CD14-positive monocyte (primary cell): Measurements from ENCODE around the gene RAPGEF1. TPM values are rescaled to one million over a fixed set of nuclear protein-coding genes. Genes with fewer than 3 reads are reported as not detected.

Experiments
- DNase-seq, 3 donors: peaks; one replicate each; pipeline ENCODE4 v3.0.0-alpha.2; 2011 to 2022
- H2AFZ ChIP-seq: 2 replicates; pipeline ENCODE4 v1.6.0; 2012; ENCODE audit warnings: mild to moderate bottlenecking, low read depth, low read length, inconsistent platforms; ENCODE audit not compliant: insufficient read depth, poor library complexity, severe bottlenecking
- H3K27ac ChIP-seq, 2 donors: 1 replicate in 1 of 2; 2 replicates in 1 of 2; pipeline ENCODE4 v1.5.1; 2012 to 2013; ENCODE audit warnings: low read length in 2 of 2, control low read depth in 1 of 2, inconsistent platforms in 1 of 2, low read depth in 1 of 2, mild to moderate bottlenecking in 1 of 2
- H3K27me3 ChIP-seq, 2 donors: one replicate each; pipeline versions ENCODE4 v1.6.0 to v1.6.1; 2011 to 2013; ENCODE audit warnings: low read length in 2 of 2; ENCODE audit not compliant: control insufficient read depth in 2 of 2, insufficient read depth in 2 of 2
- H3K36me3 ChIP-seq, 2 donors: replicated peaks in 1 of 2; 1 replicate in 1 of 2; 2 replicates in 1 of 2; pipeline versions ENCODE4 v1.5.1 to v1.6.1; 2012 to 2013; ENCODE audit warnings: low read length in 2 of 2, control low read depth in 1 of 2, inconsistent platforms in 1 of 2, mild to moderate bottlenecking in 1 of 2; ENCODE audit not compliant: insufficient read depth in 2 of 2, control insufficient read depth in 1 of 2
- H3K4me1 ChIP-seq, 2 donors: 1 replicate in 1 of 2; 2 replicates in 1 of 2; pipeline versions ENCODE4 v1.5.1 to v1.6.1; 2012 to 2013; ENCODE audit warnings: low read length in 2 of 2, control low read depth in 1 of 2, inconsistent platforms in 1 of 2, mild to moderate bottlenecking in 1 of 2, moderate library complexity in 1 of 2; ENCODE audit not compliant: insufficient read depth in 2 of 2, control insufficient read depth in 1 of 2
- H3K4me2 ChIP-seq: replicated peaks from 2 replicates; pipeline ENCODE3; 2012; ENCODE audit warnings: low read length, moderate library complexity, mild to moderate bottlenecking; ENCODE audit not compliant: poor library complexity, severe bottlenecking; ENCODE audit errors: extremely low read depth
- H3K4me3 ChIP-seq, 3 experiments: fragments of 200-600 bp in 1 of 3; sonication (generic) in 1 of 3; replicated peaks in 1 of 3; 1 replicate in 2 of 3; 2 replicates in 1 of 3; pipeline ENCODE4 v1.5.1; 2011 to 2013; ENCODE audit warnings: low read length in 3 of 3, mild to moderate bottlenecking in 3 of 3, control low read depth in 2 of 3, low read depth in 2 of 3, inconsistent platforms in 1 of 3, moderate library complexity in 1 of 3
- H3K79me2 ChIP-seq: 2 replicates; pipeline ENCODE4 v1.6.0; 2012; ENCODE audit warnings: mild to moderate bottlenecking, control low read depth, inconsistent platforms, low read length, moderate library complexity; ENCODE audit not compliant: insufficient read depth
- H3K9ac ChIP-seq: 2 replicates; pipeline ENCODE4 v1.6.0; 2017; ENCODE audit warnings: low read length, mild to moderate bottlenecking; ENCODE audit not compliant: insufficient read depth, poor library complexity, severe bottlenecking
- H3K9me3 ChIP-seq, 2 donors: replicated peaks in 1 of 2; 1 replicate in 1 of 2; 2 replicates in 1 of 2; pipeline versions ENCODE4 v1.5.1 to v1.6.1; 2012 to 2013; ENCODE audit warnings: low read length in 2 of 2, control low read depth in 1 of 2; ENCODE audit not compliant: control insufficient read depth in 1 of 2, insufficient read depth in 1 of 2
- H4K20me1 ChIP-seq: 2 replicates; pipeline ENCODE4 v1.6.0; 2012; ENCODE audit warnings: mild to moderate bottlenecking, low read length, control low read depth, moderate library complexity; ENCODE audit not compliant: insufficient read depth
- H3K27ac Mint-ChIP-seq, 7 donors: one replicate each; pipeline ENCODE4 v1.8.0; 2020; ENCODE audit warnings: mild to moderate bottlenecking in 7 of 7, mixed read lengths in 7 of 7, moderate library complexity in 6 of 7, inconsistent platforms in 2 of 7
- H3K27me3 Mint-ChIP-seq, 3 donors: one replicate each; pipeline ENCODE4 v1.8.0; 2021 to 2022; ENCODE audit warnings: low read depth in 3 of 3, mild to moderate bottlenecking in 3 of 3, mixed read lengths in 3 of 3, moderate library complexity in 3 of 3, inconsistent platforms in 1 of 3
- H3K36me3 Mint-ChIP-seq, 2 donors: one replicate each; pipeline ENCODE4 v1.8.0; 2020; ENCODE audit warnings: mixed read lengths in 2 of 2, inconsistent platforms in 1 of 2, mild to moderate bottlenecking in 1 of 2
- H3K4me1 Mint-ChIP-seq: one replicate; pipeline ENCODE4 v1.8.0; 2020; ENCODE audit warnings: mild to moderate bottlenecking, mixed read lengths
- H3K4me3 Mint-ChIP-seq, 2 donors: one replicate each; pipeline ENCODE4 v1.8.0; 2020; ENCODE audit warnings: mild to moderate bottlenecking in 2 of 2, mixed read lengths in 2 of 2, moderate library complexity in 1 of 2
- H3K9me3 Mint-ChIP-seq, 7 donors: one replicate each; pipeline ENCODE4 v1.8.0; 2020 to 2022; ENCODE audit warnings: mixed read lengths in 7 of 7, mild to moderate bottlenecking in 6 of 7, moderate library complexity in 6 of 7, inconsistent platforms in 2 of 7
- WGBS: methylation state at CpG from one replicate; pipeline ENCODE4 v1.1.5; 2013; ENCODE audit warnings: missing lambda C conversion rate; ENCODE audit not compliant: insufficient coverage; 5-methylcytosine and 5-hydroxymethylcytosine counted together
- intact Hi-C, 2 donors: fragments of 100-400 bp; cut with micrococcal nuclease; formaldehyde crosslinking; loops; one replicate each; pipeline versions ENCODE4 v1.15.0 to v1.15.1; 2023
- polyA plus RNA-seq, 3 donors: library from polyadenylated mRNA; depleted of rRNA in 1 of 3; unstranded in 2 of 3; stranded (reverse) in 1 of 3; fragments of 300-500 nt in 2 of 3; fragments of >200 nt in 1 of 3; fragmentation: Illumina TruSeq in 2 of 3; gene quantifications; 1 replicate in 2 of 3; 2 replicates in 1 of 3; pipeline ENCODE4 v1.2.3, GENCODE V29; 2012 to 2021
- TF ChIP-seq, protein P1 (sequence below): fragments of 200-600 bp; IDR thresholded peaks from one replicate; pipeline ENCODE4 v1.8.0; 2022; ENCODE audit warnings: antibody characterized with exemption, mild to moderate bottlenecking

The RAPGEF1 gene
- polyA plus RNA-seq, 3 donors, result 1.7 to 71.7 (median 3.0) TPM

DNA sequence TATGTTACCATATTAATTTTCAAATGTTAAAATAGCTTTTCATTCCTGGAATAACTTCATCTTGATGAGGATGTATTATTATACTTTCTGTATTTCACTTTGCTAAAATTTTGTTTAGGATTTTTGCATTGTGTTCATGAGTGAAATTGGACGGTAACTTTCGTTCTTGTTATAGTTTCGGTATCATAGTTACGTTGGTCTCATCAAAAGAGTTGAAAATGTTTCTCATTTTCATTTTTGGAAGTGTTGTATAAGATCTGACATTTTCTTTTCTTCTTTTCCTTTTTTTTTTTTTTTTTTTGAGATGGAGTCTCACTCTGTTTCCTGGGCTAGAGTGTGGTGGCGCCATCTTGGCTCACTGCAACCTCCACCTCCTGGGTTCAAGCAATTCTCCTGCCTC is 174.5 kb downstream of the RAPGEF1 start:
- WGBS, result no CpG with 5 or more reads among the region's 5 CpGs
- TF ChIP-seq, protein P1, sequence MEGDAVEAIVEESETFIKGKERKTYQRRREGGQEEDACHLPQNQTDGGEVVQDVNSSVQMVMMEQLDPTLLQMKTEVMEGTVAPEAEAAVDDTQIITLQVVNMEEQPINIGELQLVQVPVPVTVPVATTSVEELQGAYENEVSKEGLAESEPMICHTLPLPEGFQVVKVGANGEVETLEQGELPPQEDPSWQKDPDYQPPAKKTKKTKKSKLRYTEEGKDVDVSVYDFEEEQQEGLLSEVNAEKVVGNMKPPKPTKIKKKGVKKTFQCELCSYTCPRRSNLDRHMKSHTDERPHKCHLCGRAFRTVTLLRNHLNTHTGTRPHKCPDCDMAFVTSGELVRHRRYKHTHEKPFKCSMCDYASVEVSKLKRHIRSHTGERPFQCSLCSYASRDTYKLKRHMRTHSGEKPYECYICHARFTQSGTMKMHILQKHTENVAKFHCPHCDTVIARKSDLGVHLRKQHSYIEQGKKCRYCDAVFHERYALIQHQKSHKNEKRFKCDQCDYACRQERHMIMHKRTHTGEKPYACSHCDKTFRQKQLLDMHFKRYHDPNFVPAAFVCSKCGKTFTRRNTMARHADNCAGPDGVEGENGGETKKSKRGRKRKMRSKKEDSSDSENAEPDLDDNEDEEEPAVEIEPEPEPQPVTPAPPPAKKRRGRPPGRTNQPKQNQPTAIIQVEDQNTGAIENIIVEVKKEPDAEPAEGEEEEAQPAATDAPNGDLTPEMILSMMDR, result no peak
- Histone ChIP-seq H3K36me3 (peaks cover 0 to 9% of the 10 kb centered on the region in 2 donors), H3K9ac (no peak overlapping the region), H3K27me3 (no peaks in the 10 kb centered on the region), H2AFZ (no peak overlapping the region), H3K9me3 (peaks cover 5 to 7% of the 10 kb centered on the region in 2 donors), H3K4me2 (no peak overlapping the region), H3K79me2 (no peaks in the 10 kb centered on the region), H3K27ac (no peak overlapping the region), H3K4me3 (no peak overlapping the region), H4K20me1 (no peaks in the 10 kb centered on the region), H3K4me1 (no peaks in the 10 kb centered on the region)
- intact Hi-C loops, result no loop called here
- Mint-ChIP-seq H3K9me3 (peaks cover 7 to 29% (median 15%) of the 10 kb centered on the region in 7 donors), H3K27me3 (peaks cover 0 to 3% (median 0%) of the 10 kb centered on the region in 3 donors), H3K4me1 (no peaks in the 10 kb centered on the region), H3K4me3 (no peak overlapping the region), H3K27ac (no peak overlapping the region), H3K36me3 (peaks cover 14 to 26% of the 10 kb centered on the region in 2 donors)
- no peak for DNase-seq

DNA sequence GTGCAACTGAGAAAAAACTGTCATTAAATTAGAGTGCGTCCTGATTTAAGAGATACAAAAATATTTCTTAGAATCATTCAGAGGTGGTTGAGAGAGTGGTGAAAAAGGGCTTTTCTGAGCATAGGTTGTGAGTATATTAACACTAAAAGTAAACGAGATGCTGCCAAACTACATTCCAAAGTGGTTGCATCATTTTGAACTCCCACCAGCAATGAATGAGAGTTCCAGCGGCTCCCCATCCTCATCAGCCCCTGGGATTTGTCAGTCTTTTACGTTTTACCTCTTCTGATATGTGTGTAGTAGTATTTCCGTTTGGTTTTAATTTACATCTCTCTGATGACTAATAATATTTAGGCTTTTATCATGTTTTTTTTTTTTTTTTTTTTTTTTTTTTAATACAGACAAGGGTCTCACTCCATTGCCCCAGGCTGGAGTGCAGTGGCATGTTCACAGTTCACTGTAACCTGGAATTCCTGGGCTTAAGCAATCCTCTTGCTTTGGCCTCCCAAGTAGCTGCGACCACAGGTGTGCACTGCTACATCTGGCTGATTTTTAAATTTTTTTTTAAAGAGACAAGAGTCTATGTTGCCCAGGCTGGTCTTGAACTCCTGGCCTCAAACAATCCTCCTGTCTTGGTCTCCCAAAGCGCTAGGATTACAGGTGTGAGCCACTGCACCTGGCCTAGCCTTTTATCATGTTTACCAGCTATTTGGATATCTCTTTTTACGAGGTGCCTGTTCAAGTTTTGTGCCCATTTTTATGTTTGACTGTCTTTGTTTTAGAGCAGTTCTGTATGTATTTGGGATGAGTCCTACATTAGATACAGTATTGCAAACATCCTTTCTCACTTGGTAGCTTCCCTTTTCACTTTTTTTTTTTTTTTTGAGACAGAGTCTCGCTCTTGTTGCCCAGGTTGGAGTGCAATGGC is 177.6 kb downstream of the RAPGEF1 start:
- Histone ChIP-seq H3K9me3 (peaks cover 5 to 7% of the 10 kb centered on the region in 2 donors), H3K4me1 (no peaks in the 10 kb centered on the region), H4K20me1 (no peaks in the 10 kb centered on the region), H2AFZ (no peak overlapping the region), H3K36me3 (no peaks in the 10 kb centered on the region), H3K27ac (no peak overlapping the region), H3K4me2 (no peak overlapping the region), H3K4me3 (no peak overlapping the region), H3K27me3 (no peaks in the 10 kb centered on the region), H3K9ac (no peak overlapping the region), H3K79me2 (no peaks in the 10 kb centered on the region)
- DNase-seq, result no peak
- TF ChIP-seq, protein P1, result no peak
- Mint-ChIP-seq H3K27ac (no peak overlapping the region), H3K9me3 (peaks cover 7 to 25% (median 14%) of the 10 kb centered on the region in 7 donors), H3K4me1 (no peaks in the 10 kb centered on the region), H3K36me3 (peaks cover 0 to 6% of the 10 kb centered on the region in 2 donors), H3K4me3 (no peak overlapping the region), H3K27me3 (peaks cover 0 to 3% (median 0%) of the 10 kb centered on the region in 3 donors)
- WGBS, result 94% methylated on average over 2 of the region's 9 CpGs
- intact Hi-C loops, result no loop called here
